H7 (cell line): ENCODE data around the gene CLEC2D. TPM values are rescaled to one million over a fixed set of nuclear protein-coding genes. Genes with fewer than 3 reads are reported as not detected.

Source experiments
- DNase-seq: peaks from one replicate; pipeline ENCODE4 v3.0.0; 2012
- H3K27me3 ChIP-seq: 2 replicates; pipeline ENCODE4 v1.6.0; 2011; ENCODE audit warnings: mild to moderate bottlenecking, low read length; ENCODE audit not compliant: control insufficient read depth, insufficient read depth
- H3K36me3 ChIP-seq: replicated peaks from 2 replicates; pipeline ENCODE4 v1.5.1; 2011; ENCODE audit warnings: low read length; ENCODE audit not compliant: control insufficient read depth, insufficient read depth
- H3K4me3 ChIP-seq: 2 replicates; pipeline ENCODE4 v1.5.1; 2011; ENCODE audit warnings: low read depth, mild to moderate bottlenecking, control low read depth, low read length, moderate library complexity; ENCODE audit not compliant: insufficient read depth
- total RNA-seq: library from RNA; depleted of rRNA; stranded (reverse); fragments of >200 nt; shearing (Covaris generic); gene quantifications from 2 replicates; pipeline ENCODE4 v1.2.3, GENCODE V29; 2014

The CLEC2D gene
- total RNA-seq, 1 experiment from 2014 or later, result 1.8 TPM

DNA sequence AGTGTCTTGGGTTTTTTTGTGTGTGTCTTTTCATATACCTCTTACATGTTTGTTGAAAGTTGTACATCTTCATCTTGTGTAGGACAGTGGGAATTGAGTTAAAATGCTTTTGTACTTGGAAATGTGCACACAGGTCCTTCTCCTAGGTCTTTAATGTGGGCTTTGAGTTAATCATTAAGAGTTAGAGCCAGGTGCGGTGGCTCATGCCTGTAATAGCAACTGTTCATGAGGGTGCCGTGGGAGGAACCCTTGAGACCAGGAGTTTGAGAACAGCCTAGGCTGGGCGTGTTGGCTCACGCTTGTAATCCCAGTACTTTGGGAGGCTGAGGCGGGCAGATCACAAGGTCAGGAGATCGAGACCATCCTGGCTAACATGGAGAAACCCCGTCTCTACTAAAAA, 49.5 kb downstream of the CLEC2D start:
- DNase-seq, result no peak
- Histone ChIP-seq H3K27me3 (no peaks in the 10 kb centered on the region), H3K36me3 (no peaks in the 10 kb centered on the region), H3K4me3 (no peak overlapping the region)

GRCh38 chr12:9719790-9720189, 50.3 kb downstream of the CLEC2D start:
- no peak overlapping the region for H3K4me3 ChIP-seq
- no peaks in the 10 kb centered on the region for H3K36me3 ChIP-seq
- DNase-seq, result no peak
- H3K27me3 ChIP-seq, result no peaks in the 10 kb centered on the region

DNA sequence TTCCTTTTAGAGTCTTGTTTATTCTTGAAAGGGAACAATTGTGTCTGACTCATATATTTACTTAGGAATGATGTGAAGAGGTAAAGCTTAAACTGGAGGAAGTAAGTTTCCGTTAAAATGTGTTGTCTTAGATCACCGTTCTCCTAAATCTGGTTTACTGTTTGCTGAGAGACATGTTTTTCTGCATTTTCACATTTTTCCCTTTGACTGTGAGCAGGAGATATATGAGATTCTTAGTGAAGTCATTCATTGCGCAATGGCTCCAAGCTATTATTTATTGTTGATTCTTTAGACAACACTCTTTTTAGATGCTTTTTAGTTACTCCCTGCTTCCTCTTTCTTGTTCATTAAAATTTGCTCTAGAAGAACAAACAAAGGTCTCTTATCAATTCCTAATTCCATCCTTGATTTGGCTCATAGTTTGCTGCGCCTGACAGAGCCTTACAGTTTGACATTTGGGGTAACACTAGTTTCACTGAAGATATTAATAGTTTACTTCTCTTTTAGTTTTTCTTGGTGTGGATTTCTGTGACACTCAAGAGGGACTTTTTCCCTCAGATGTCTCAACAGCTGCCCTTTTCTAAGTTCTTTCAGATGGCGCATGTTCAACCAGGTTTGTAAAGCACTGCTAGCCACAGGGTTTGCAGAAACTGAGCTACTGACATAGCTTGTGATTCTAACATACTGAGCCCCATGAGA, 52.0 kb downstream of the CLEC2D start:
- Histone ChIP-seq H3K27me3 (no peaks in the 10 kb centered on the region), H3K4me3 (no peak overlapping the region), H3K36me3 (no peaks in the 10 kb centered on the region)
- no peak for DNase-seq

DNA sequence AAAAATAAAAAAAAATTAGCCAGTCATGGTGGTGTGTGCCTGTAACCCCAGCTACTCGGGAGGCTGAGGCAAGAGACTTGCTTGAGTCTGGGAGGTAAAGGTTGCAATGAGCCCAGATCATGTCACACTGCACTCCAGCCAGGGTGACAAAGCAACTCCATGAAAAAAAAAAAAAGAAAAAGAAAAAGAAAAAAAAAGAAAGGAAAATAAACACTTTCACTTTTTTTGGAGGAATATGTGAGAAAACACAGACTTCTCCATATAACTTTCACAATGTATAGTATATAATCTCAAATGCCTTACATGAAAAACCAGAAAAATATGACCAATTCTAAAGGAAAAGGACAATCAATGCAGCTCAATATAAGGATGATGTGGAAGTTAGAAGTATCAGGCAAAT, 54.5 kb downstream of the CLEC2D start:
- no peak overlapping the region for H3K4me3 ChIP-seq
- no peak for DNase-seq
- H3K36me3 ChIP-seq, result no peaks in the 10 kb centered on the region
- no peaks in the 10 kb centered on the region for H3K27me3 ChIP-seq

DNA sequence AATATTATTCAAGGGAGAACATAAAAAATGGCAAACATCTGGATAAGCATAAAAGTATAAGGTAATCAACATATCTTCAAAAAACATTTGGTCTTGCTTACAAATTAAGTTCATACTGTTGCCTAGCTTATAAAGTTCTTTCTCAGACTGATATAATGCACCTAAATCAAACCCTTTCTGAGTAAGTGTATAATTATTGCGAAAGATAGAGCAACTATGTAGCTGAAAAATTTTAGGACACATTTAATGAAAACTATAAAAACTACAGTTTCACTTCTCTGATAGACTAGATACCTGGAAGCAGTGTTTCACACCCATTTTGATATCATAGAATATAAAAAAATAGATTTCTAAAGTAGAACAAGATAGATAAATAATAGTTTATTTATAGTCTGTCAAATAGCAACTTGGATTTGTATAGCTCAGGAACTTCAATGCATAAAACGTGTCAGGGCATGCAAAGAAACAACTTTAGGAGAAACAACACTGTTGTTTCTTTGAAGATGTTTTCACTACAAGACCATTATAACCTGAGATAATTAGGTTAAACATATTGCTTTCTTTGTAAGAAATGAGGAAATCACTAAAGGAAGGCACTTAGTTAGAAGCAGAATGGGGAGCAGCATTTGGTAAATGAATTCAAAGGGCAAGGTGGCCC, 55.8 kb downstream of the CLEC2D start:
- Histone ChIP-seq H3K36me3 (no peaks in the 10 kb centered on the region), H3K27me3 (no peaks in the 10 kb centered on the region), H3K4me3 (no peak overlapping the region)
- DNase-seq, result no peak

DNA sequence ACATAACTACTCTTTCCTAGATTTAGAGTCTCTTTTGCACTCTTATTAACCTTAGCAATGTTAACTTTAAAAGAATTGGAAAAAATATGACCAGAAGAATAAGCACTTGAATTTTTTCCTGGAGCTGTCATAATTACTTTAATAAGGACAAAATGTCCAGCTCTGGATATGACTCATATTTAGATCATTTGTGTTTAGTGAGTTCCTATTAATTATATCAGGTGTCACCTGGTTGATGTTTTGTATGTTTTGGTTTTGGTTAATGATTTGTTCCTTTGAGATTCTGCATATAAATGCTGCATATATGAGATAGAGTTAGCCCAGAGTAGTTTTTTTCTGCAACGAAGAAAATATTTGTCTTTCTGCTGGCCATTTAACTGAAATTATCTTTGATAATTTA, 58.3 kb downstream of the CLEC2D start:
- H3K4me3 ChIP-seq, result no peak overlapping the region
- no peaks in the 10 kb centered on the region for H3K27me3 ChIP-seq
- no peak for DNase-seq
- no peaks in the 10 kb centered on the region for H3K36me3 ChIP-seq

- H3K36me3 ChIP-seq, result no peaks in the 10 kb centered on the region
- DNase-seq, result no peak
- H3K27me3 ChIP-seq, result no peaks in the 10 kb centered on the region
- no peak overlapping the region for H3K4me3 ChIP-seq
Measured at GRCh38 chr12:9729082-9729481, 59.6 kb downstream of the CLEC2D start.

- no peak overlapping the region for H3K4me3 ChIP-seq
- no peak for DNase-seq
- H3K27me3 ChIP-seq, result no peaks in the 10 kb centered on the region
- H3K36me3 ChIP-seq, result no peaks in the 10 kb centered on the region
Measured at GRCh38 chr12:9730011-9730410, 60.5 kb downstream of the CLEC2D start.

DNA sequence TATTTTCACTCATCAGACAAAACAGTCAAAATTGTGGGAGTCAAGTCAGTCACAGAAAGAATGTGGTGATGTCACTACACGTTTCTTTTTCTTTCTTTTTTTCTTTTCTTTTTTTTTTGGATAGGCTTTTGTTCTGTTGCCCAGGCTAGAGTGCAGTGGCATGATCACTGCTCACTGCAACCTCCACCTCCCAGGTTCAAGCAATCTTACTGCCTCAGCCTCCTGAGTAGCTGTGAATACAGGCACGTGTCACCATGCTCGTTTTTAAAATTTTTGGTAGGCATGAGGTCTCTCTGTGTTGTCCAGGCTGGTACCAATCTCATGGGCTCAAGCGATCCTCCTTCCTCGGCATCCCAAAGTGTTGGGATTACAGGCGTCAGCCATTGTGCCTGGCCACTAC, 61.1 kb downstream of the CLEC2D start:
- Histone ChIP-seq H3K4me3 (no peak overlapping the region), H3K36me3 (no peaks in the 10 kb centered on the region), H3K27me3 (no peaks in the 10 kb centered on the region)
- DNase-seq, result no peak

DNA sequence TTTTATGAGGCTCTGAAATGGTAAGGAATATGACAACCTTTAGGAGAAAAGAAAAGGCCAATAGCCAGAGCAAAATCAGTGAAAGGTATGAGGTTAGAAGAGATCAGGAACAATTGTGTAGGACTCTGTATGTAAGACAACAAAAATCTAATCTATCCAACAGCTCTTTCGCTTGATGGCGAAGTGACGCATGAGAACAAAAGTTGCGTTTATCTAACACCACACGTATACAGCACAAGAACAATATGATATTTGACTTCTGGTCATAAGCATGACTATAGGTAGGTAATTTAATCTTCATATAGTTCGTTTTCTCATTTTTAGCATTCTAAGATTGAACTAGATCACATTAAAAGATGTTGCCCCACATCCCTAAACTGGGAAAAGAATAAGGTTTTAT, 61.9 kb downstream of the CLEC2D start:
- Histone ChIP-seq H3K4me3 (no peak overlapping the region), H3K27me3 (no peaks in the 10 kb centered on the region; the same call in 1 of the 2 replicates), H3K36me3 (no peaks in the 10 kb centered on the region)
- DNase-seq, result no peak

GRCh38 chr12:9731797-9732196, 62.3 kb downstream of the CLEC2D start:
- H3K27me3 ChIP-seq, result no peaks in the 10 kb centered on the region; the same call in 1 of the 2 replicates
- H3K4me3 ChIP-seq, result no peak overlapping the region
- no peaks in the 10 kb centered on the region for H3K36me3 ChIP-seq
- no peak for DNase-seq

DNA sequence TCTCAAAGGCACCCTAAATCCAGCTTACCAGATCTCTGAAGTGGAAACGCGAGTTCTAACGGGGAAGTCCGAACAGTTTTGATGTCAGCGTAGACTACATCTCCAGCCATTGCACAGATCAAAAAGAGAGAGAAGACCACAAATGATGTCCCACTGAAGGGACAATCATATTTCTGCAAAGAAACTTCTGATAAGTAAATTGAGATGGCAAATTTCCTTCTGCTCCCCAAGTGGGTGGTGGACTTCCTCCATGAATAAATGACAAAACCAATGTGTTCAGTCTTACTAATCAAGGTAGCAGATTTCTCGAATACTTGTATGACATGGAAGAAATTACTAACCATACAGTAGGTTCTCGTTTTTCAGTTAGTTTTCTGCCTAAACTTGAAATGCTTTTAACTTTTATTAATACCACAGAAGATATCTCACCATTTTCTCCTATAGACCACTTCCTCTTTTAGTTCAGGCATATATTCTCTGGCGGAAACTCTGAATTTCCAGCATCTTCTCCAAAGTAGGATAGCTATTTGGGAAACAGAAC, 63.5 kb downstream of the CLEC2D start, which contains the start of gene CLECL1:
Gene CLECL1, minus strand, starts transcription at position 177 of the 541 bp plus-strand sequence.
- DNase-seq, result no peak
- Histone ChIP-seq H3K27me3 (no peaks in the 10 kb centered on the region; the same call in 1 of the 2 replicates), H3K4me3 (no peak within 1 kb of the TSS), H3K36me3 (no peaks in the 10 kb centered on the region)

GRCh38 chr12:9735601-9736000, 66.1 kb downstream of the CLEC2D start:
- H3K4me3 ChIP-seq, result no peak overlapping the region
- no peaks in the 10 kb centered on the region for H3K36me3 ChIP-seq
- no peaks in the 10 kb centered on the region; the same call in 1 of the 2 replicates for H3K27me3 ChIP-seq
- DNase-seq, result no peak

DNA sequence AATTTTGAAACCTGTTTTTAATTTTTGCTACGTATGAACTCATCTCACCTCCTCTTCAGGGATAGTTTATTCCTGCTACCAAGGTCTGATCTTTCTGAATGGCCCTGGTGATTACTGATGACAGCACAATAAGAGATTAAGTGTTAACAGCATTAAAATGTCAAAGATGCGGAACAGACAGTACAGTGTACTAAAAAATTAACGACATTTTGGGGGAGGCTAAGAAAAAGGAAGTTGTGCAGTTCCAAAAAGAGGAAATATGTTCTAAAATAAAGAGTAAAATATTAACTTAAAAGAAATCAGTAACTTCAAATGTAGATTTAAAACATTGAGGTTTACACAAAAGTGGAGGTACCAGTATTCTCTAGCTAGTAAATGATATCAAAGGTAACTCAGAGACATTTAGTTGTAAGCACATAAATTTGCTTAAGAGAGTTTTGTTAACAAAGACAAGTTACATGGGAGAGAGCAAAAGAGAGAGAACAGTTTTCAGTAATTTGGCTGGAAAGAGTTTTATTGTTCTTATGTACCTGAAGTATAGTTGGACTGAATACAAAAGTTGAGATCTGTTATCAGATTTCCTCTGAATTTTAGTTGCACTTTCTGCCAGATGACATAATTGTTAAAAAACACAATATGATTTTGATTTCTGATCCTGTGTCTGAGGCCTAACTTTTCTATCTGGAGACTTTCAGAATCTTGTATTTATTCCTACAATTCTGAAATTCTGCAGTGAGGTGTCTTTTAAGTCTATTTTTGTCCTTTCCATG, 67.6 kb downstream of the CLEC2D start:
- Histone ChIP-seq H3K4me3 (no peak overlapping the region), H3K36me3 (no peaks in the 10 kb centered on the region), H3K27me3 (no peaks in the 10 kb centered on the region; the same call in 1 of the 2 replicates)
- DNase-seq, result no peak
